ENCODE measurements around the gene KRTAP5-7.

DNA sequence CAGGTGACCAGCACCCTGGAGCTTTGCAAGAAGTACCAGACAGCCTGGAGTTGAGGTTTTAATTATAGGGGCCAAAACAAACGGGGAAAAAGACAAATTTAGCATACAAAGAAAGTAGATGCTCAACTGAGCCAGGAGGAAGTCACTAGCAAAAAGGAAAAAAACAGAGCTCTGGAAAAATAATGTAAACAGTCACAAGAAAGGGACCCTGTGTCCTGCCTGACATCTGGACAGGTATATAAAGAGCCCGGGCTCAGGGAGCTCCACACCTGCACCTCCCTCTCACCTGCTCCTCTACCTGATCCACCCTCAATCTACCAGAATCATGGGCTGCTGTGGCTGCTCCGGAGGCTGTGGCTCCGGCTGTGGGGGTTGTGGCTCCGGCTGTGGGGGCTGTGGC is 38.2 kb downstream of the KRTAP5-7 start, which contains the start of gene KRTAP5-10:
- TF ChIP-seq EZH2phosphoT487 (IDR thresholded peaks at IDR 0.05; ENCODE audit: borderline replicate concordance), result no peak
- TF ChIP-seq, protein P1, sequence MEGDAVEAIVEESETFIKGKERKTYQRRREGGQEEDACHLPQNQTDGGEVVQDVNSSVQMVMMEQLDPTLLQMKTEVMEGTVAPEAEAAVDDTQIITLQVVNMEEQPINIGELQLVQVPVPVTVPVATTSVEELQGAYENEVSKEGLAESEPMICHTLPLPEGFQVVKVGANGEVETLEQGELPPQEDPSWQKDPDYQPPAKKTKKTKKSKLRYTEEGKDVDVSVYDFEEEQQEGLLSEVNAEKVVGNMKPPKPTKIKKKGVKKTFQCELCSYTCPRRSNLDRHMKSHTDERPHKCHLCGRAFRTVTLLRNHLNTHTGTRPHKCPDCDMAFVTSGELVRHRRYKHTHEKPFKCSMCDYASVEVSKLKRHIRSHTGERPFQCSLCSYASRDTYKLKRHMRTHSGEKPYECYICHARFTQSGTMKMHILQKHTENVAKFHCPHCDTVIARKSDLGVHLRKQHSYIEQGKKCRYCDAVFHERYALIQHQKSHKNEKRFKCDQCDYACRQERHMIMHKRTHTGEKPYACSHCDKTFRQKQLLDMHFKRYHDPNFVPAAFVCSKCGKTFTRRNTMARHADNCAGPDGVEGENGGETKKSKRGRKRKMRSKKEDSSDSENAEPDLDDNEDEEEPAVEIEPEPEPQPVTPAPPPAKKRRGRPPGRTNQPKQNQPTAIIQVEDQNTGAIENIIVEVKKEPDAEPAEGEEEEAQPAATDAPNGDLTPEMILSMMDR (conservative IDR thresholded peaks at IDR 0.05; ENCODE audit: low read length), result no peak
